ENCODE data around the gene ADAMTS6. TPM values are rescaled to one million over a fixed set of nuclear protein-coding genes. Genes with fewer than 3 reads are reported as not detected.

ADAMTS6 gene
- total RNA-seq, 1 donor = 150 TPM

- Histone ChIP-seq H2AFZ (ENCODE audit: low read length) (no peak overlapping the region), H4K20me1 (ENCODE audit: insufficient read depth, low read length) (no peaks in the 10 kb centered on the region), H3K4me1 (ENCODE audit: insufficient read depth, low read length) (peaks cover 17% of the 10 kb centered on the region), H3K4me2 (ENCODE audit: insufficient read depth, low read length) (peak overlapping the region; percentile 12), H3K4me3 (ENCODE audit: insufficient read depth, low read length) (no peak overlapping the region), H3K79me2 (ENCODE audit: insufficient read depth, low read length) (peaks cover 12% of the 10 kb centered on the region), H3K36me3 (ENCODE audit: insufficient read depth, low read length) (peaks cover 39% of the 10 kb centered on the region), H3K27me3 (ENCODE audit: insufficient read depth, low read length) (no peaks in the 10 kb centered on the region), H3K9me3 (ENCODE audit: low read depth, low read length) (no peaks in the 10 kb centered on the region), H3K27ac (ENCODE audit: low read depth, low read length) (peak overlapping the region; percentile 98)
- no peak for TF ChIP-seq CTCF (IDR thresholded peaks at IDR 0.05; ENCODE audit: extremely low read depth, low read depth, low read length)
- no peak for DNase-seq (ENCODE audit: insufficient read length, low spot score, missing footprints)
These were observed 308.6 kb downstream of the ADAMTS6 start for GRCh38 chr5:65173130-65173525.

GRCh38 chr5:65172486-65173129, 309.1 kb downstream of the ADAMTS6 start:
- Histone ChIP-seq H4K20me1 (ENCODE audit: insufficient read depth, low read length) (no peaks in the 10 kb centered on the region), H3K4me2 (ENCODE audit: insufficient read depth, low read length) (peak overlapping the region; percentile 12), H3K4me3 (ENCODE audit: insufficient read depth, low read length) (no peak overlapping the region), H3K4me1 (ENCODE audit: insufficient read depth, low read length) (peaks cover 17% of the 10 kb centered on the region), H3K79me2 (ENCODE audit: insufficient read depth, low read length) (peaks cover 10% of the 10 kb centered on the region), H3K27ac (ENCODE audit: low read depth, low read length) (peak overlapping the region; percentile 98), H3K9me3 (ENCODE audit: low read depth, low read length) (no peaks in the 10 kb centered on the region), H2AFZ (ENCODE audit: low read length) (no peak overlapping the region), H3K27me3 (ENCODE audit: insufficient read depth, low read length) (no peaks in the 10 kb centered on the region), H3K36me3 (ENCODE audit: insufficient read depth, low read length) (peaks cover 34% of the 10 kb centered on the region)
- peak; percentile 93 for DNase-seq (ENCODE audit: insufficient read length, low spot score, missing footprints)
- no peak for TF ChIP-seq CTCF (IDR thresholded peaks at IDR 0.05; ENCODE audit: extremely low read depth, low read depth, low read length)

- Histone ChIP-seq H3K36me3 (ENCODE audit: insufficient read depth, low read length) (peaks cover 34% of the 10 kb centered on the region), H3K27ac (ENCODE audit: low read depth, low read length) (peak overlapping the region; percentile 98), H3K79me2 (ENCODE audit: insufficient read depth, low read length) (peaks cover 10% of the 10 kb centered on the region), H3K4me2 (ENCODE audit: insufficient read depth, low read length) (no peak overlapping the region), H4K20me1 (ENCODE audit: insufficient read depth, low read length) (no peaks in the 10 kb centered on the region), H3K27me3 (ENCODE audit: insufficient read depth, low read length) (no peaks in the 10 kb centered on the region), H3K4me1 (ENCODE audit: insufficient read depth, low read length) (peaks cover 17% of the 10 kb centered on the region), H3K4me3 (ENCODE audit: insufficient read depth, low read length) (no peak overlapping the region), H3K9me3 (ENCODE audit: low read depth, low read length) (no peaks in the 10 kb centered on the region), H2AFZ (ENCODE audit: low read length) (no peak overlapping the region)
- TF ChIP-seq CTCF (IDR thresholded peaks at IDR 0.05; ENCODE audit: extremely low read depth, low read depth, low read length) = no peak
- no peak for DNase-seq (ENCODE audit: insufficient read length, low spot score, missing footprints)
These were observed 310.1 kb downstream of the ADAMTS6 start for GRCh38 chr5:65171645-65172044.

GRCh38 chr5:65163698-65164097, 318.0 kb downstream of the ADAMTS6 start:
- H3K27me3 ChIP-seq (ENCODE audit: insufficient read depth, low read length) = no peaks in the 10 kb centered on the region
- no peak overlapping the region for H2AFZ ChIP-seq (ENCODE audit: low read length)
- H3K36me3 ChIP-seq (ENCODE audit: insufficient read depth, low read length) = peaks cover 11% of the 10 kb centered on the region
- no peaks in the 10 kb centered on the region for H4K20me1 ChIP-seq (ENCODE audit: insufficient read depth, low read length)
- peaks cover 6% of the 10 kb centered on the region for H3K79me2 ChIP-seq (ENCODE audit: insufficient read depth, low read length)
- H3K9me3 ChIP-seq (ENCODE audit: low read depth, low read length) = no peaks in the 10 kb centered on the region
- TF ChIP-seq CTCF (IDR thresholded peaks at IDR 0.05; ENCODE audit: extremely low read depth, low read depth, low read length) = no peak
- no peak overlapping the region for H3K4me2 ChIP-seq (ENCODE audit: insufficient read depth, low read length)
- DNase-seq (ENCODE audit: insufficient read length, low spot score, missing footprints) = peak; percentile 89
- peak overlapping the region; percentile 85 for H3K27ac ChIP-seq (ENCODE audit: low read depth, low read length)
- H3K4me3 ChIP-seq (ENCODE audit: insufficient read depth, low read length) = no peak overlapping the region
- peaks cover 40% of the 10 kb centered on the region for H3K4me1 ChIP-seq (ENCODE audit: insufficient read depth, low read length)
